ENCODE data around the gene RAC2.

RAC2 gene

DNA sequence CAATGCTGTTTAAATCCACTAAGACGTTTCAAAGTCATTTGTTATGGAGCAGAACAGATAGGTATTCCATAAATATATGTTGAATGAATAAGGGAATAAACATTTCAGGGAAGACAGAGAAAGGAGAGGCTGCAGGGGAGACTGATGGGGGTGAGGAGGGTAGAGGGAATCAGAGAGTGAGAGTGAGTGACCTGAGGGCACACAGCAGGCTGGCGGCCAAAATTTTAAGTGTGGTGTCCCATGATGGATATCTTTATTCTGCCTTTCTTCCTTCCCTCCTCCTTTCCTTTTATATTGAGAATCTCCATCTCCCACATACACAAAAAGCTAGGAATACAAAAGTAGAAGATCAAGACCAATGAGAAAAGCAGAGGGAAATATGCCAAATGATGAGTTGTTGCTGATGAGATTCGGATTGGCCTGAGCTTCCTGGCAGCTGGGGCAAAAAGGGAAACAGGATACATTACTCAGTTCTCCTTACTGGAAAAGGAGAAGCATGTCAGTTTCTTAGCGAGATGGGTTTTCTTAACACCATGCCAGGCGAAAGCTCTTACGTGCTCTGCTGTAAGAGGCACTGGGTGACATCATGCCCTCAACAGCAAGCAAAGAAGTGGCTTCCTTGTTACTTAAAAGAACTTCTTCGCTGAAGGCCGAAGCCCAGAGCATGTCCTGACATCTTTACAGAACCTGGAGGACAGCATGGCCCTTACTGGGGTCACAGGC is 27.0 kb upstream of the RAC2 start:
- DNase-seq (ENCODE audit: extremely low read depth, insufficient read length), result no peak
- H3K27me3 ChIP-seq (replicated peaks; ENCODE audit: control insufficient read depth, insufficient read depth, low read length), result no peaks in the 10 kb centered on the region
- H3K4me3 ChIP-seq (replicated peaks; ENCODE audit: low read depth, low read length), result no peak overlapping the region
- TF ChIP-seq CTCF (IDR thresholded peaks at IDR 0.05; ENCODE audit: insufficient read depth, low read length, poor library complexity, severe bottlenecking), result no peak
- no peaks in the 10 kb centered on the region for H3K36me3 ChIP-seq (ENCODE audit: control insufficient read depth, insufficient read depth, low read length)

DNA sequence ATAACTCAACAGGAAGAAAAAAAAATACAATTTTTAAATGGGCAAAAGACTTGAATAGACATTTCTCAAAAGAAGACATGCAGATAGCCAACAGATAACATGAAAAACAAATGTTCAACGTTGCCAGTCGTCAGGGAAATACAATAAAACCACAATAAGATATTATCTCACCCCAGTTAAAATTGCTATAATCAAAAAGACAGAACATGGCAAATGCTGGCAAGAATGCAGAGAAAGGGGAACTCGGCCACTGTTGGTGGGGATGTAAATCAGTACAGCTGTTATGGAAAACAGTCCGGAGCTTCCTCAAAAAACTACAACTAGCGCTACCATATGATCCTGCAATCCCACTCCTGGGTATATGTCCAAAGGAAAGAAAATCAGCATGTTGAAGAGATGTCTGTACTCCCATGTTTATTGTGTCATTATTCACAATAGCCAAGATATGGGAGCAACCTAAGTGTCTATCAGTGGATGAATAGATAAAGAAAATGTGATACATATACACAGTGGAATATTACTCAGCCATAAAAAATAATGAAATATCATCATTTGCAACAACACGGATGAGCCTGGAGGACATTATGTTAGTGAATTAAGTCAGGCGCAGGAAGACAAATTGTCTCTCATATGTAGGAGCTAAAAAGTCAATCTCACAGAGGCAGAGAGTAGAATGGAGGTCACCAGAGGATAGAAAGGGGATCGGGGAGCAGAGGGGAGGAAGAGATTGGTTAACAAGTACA is 26.0 kb upstream of the RAC2 start:
- H3K4me3 ChIP-seq (replicated peaks; ENCODE audit: low read depth, low read length), result no peak overlapping the region
- no peak for DNase-seq (ENCODE audit: extremely low read depth, insufficient read length)
- H3K27me3 ChIP-seq (replicated peaks; ENCODE audit: control insufficient read depth, insufficient read depth, low read length), result no peaks in the 10 kb centered on the region
- TF ChIP-seq CTCF (IDR thresholded peaks at IDR 0.05; ENCODE audit: insufficient read depth, low read length, poor library complexity, severe bottlenecking), result no peak
- H3K36me3 ChIP-seq (ENCODE audit: control insufficient read depth, insufficient read depth, low read length), result no peaks in the 10 kb centered on the region

DNA sequence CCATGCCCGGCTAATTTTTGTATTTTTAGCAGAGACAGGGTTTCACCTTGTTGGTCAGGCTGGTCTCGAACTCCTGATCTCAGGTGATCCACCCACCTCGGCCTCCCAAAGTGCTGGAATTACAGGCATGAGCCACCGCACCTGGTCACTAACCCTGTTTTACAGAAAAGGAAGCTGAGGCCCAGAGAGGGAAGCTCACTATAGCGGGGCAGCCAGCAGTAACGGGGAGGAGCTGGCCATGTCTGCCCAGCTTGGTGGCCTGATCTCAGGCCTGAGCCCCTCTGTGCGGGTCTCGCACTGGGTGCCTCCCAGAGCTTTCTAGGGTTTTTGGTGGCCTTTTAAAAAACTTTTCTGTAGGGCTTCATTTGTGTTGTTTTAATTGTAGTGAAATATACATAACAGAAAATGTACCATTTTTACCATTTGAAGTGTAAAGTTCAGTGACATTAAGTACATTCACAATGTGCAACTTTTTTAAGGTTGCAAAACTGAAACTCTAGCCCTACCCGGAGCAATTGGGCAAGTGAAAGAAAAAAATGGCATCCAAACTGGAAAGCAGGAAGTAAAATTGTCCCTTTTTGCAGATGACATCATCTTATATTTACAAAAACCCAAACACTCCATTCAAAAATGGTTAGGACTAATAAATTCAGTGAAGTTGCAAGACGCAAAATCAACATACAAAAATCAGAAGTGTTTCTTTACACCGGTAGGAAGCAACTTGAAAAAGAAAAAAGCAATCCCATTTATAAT is 23.8 kb upstream of the RAC2 start:
- no peak for TF ChIP-seq CTCF (IDR thresholded peaks at IDR 0.05; ENCODE audit: insufficient read depth, low read length, poor library complexity, severe bottlenecking)
- Histone ChIP-seq H3K27me3 (replicated peaks; ENCODE audit: control insufficient read depth, insufficient read depth, low read length) (no peaks in the 10 kb centered on the region), H3K36me3 (ENCODE audit: control insufficient read depth, insufficient read depth, low read length) (no peaks in the 10 kb centered on the region), H3K4me3 (replicated peaks; ENCODE audit: low read depth, low read length) (peak overlapping the region; percentile 10; the same call in 1 of the 2 replicates)
- DNase-seq (ENCODE audit: extremely low read depth, insufficient read length), result no peak

- H3K4me3 ChIP-seq (replicated peaks; ENCODE audit: low read depth, low read length), result peak overlapping the region; percentile 70
- no peaks in the 10 kb centered on the region for H3K36me3 ChIP-seq (ENCODE audit: control insufficient read depth, insufficient read depth, low read length)
- TF ChIP-seq CTCF (IDR thresholded peaks at IDR 0.05; ENCODE audit: insufficient read depth, low read length, poor library complexity, severe bottlenecking), result peak; percentile 96
- DNase-seq (ENCODE audit: extremely low read depth, insufficient read length), result peak; percentile 80
- no peaks in the 10 kb centered on the region; the same call in 1 of the 2 replicates for H3K27me3 ChIP-seq (replicated peaks; ENCODE audit: control insufficient read depth, insufficient read depth, low read length)
These were observed 23.1 kb upstream of the RAC2 start for GRCh38 chr22:37267135-37267587.

GRCh38 chr22:37266581-37267134 is 22.6 kb upstream of the RAC2 start:
- peak overlapping the region; percentile 70 for H3K4me3 ChIP-seq (replicated peaks; ENCODE audit: low read depth, low read length)
- H3K27me3 ChIP-seq (replicated peaks; ENCODE audit: control insufficient read depth, insufficient read depth, low read length), result no peaks in the 10 kb centered on the region; the same call in 1 of the 2 replicates
- H3K36me3 ChIP-seq (ENCODE audit: control insufficient read depth, insufficient read depth, low read length), result no peaks in the 10 kb centered on the region
- no peak for TF ChIP-seq CTCF (IDR thresholded peaks at IDR 0.05; ENCODE audit: insufficient read depth, low read length, poor library complexity, severe bottlenecking)
- no peak for DNase-seq (ENCODE audit: extremely low read depth, insufficient read length)

All from GM06990 (cell line).